K562 (cell line): Measurements from ENCODE around the gene RAD21L1. TPM values are rescaled to one million over a fixed set of nuclear protein-coding genes. Genes with fewer than 3 reads are reported as not detected.

Source experiments
- BRD9 ChIP-seq: fragments of 450-650 bp; IDR thresholded peaks from 2 replicates; pipeline ENCODE4 v1.6.1; 2018; ENCODE audit warnings: low read depth; ENCODE audit not compliant: partially characterized antibody
- CEBPG ChIP-seq, 3 experiments: fragments of 200-800 bp in 1 of 3; sonication (Bioruptor generic) in 1 of 3; sonication (generic) in 1 of 3; formaldehyde crosslinking in 1 of 3; IDR thresholded peaks in 2 of 3; conservative IDR thresholded peaks in 1 of 3; 2 replicates each; pipeline versions ENCODE4 v1.6.1 to v1.8.0; 2016 to 2022; ENCODE audit warnings: missing compliant biosample characterization in 2 of 3, missing genetic modification characterization in 2 of 3, mild to moderate bottlenecking in 1 of 3, missing genetic modification reagents in 1 of 3
- CHD2 ChIP-seq: IDR thresholded peaks from 2 replicates; pipeline ENCODE4 v1.6.1; 2011; ENCODE audit warnings: low read depth, low read length
- CLOCK ChIP-seq: fragments of 250-450 bp; sonication (Bioruptor Pico); IDR thresholded peaks from 2 replicates; pipeline ENCODE4 v1.4.0; 2020; ENCODE audit warnings: mild to moderate bottlenecking, moderate library complexity, borderline replicate concordance
- DDX20 ChIP-seq: fragments of 450-650 bp; IDR thresholded peaks from 2 replicates; pipeline ENCODE4 v1.6.1; 2016; ENCODE audit warnings: missing genetic modification characterization, low read depth, mild to moderate bottlenecking, missing compliant biosample characterization, moderate library complexity
- EZH2 ChIP-seq: IDR thresholded peaks from 2 replicates; pipeline ENCODE4 v1.6.1; 2012; ENCODE audit warnings: low read depth, mild to moderate bottlenecking, inconsistent platforms, low read length, borderline replicate concordance
- HNRNPL ChIP-seq: fragments of 200-400 bp; formaldehyde crosslinking; IDR thresholded peaks from 2 replicates; pipeline ENCODE4 v1.6.1; 2017; ENCODE audit warnings: low read depth, mild to moderate bottlenecking, low read length
- KLF1 ChIP-seq: fragments of 450-650 bp; IDR thresholded peaks from 2 replicates; pipeline ENCODE4 v1.6.1; 2016; ENCODE audit warnings: missing genetic modification characterization, missing compliant biosample characterization
- RBM39 ChIP-seq: fragments of 200-400 bp; formaldehyde crosslinking; optimal IDR thresholded peaks from 2 replicates; pipeline ENCODE3; 2018; ENCODE audit warnings: low read depth, low read length
- SOX6 ChIP-seq: fragments of 450-650 bp; IDR thresholded peaks from 2 replicates; pipeline ENCODE4 v1.6.1; 2014; ENCODE audit warnings: mild to moderate bottlenecking
- SRSF3 ChIP-seq: fragments of 200-400 bp; formaldehyde crosslinking; IDR thresholded peaks from 2 replicates; pipeline ENCODE4 v1.6.1; 2016; ENCODE audit warnings: mild to moderate bottlenecking, low read length, moderate library complexity; ENCODE audit not compliant: insufficient read depth
- SRSF9 ChIP-seq: fragments of 200-400 bp; formaldehyde crosslinking; IDR thresholded peaks from 2 replicates; pipeline ENCODE4 v1.6.1; 2017; ENCODE audit warnings: low read depth, low read length, borderline replicate concordance
- TARDBP ChIP-seq: fragments of 450-650 bp; IDR thresholded peaks from 2 replicates; pipeline ENCODE4 v1.6.1; 2016
- THAP7 ChIP-seq: fragments of 250-450 bp; sonication (Bioruptor Pico); IDR thresholded peaks from 2 replicates; pipeline ENCODE4 v1.5.0; 2021
- ZBTB5 ChIP-seq: fragments of 450-650 bp; IDR thresholded peaks from 2 replicates; pipeline ENCODE4 v1.6.1; 2017; ENCODE audit warnings: antibody characterized with exemption
- ZKSCAN1 ChIP-seq: fragments of 150-350 bp; IDR thresholded peaks from 2 replicates; pipeline ENCODE4 v1.6.1; 2016; ENCODE audit warnings: low read depth, low read length
- polyA plus RNA-seq, 8 experiments: library from polyadenylated mRNA; depleted of rRNA in 4 of 8; stranded (reverse) in 5 of 8; unstranded in 3 of 8; fragments of >200 nt; fragmentation: Nextera tagmentation in 2 of 8; fragmentation: Illumina TruSeq in 1 of 8; extraction: Ambion mirVana in 2 of 8; extraction: Trizol in 1 of 8; gene quantifications; 2 replicates each; pipeline versions ENCODE4 v1.2.1 to v1.2.3, GENCODE V29; 2011 to 2014; ENCODE audit warnings: inconsistent platforms in 1 of 8, missing spikeins in 1 of 8
- total RNA-seq, 7 experiments: library from RNA; depleted of rRNA in 6 of 7; stranded (reverse); fragments of >200 nt in 6 of 7; fragmentation: Illumina TruSeq in 2 of 7; extraction: Trizol in 2 of 7; gene quantifications; 2 replicates each; pipeline versions ENCODE4 v1.2.1 to v1.2.3, GENCODE V29; 2011 to 2021; ENCODE audit warnings: low replicate concordance in 1 of 7
- TF ChIP-seq, protein P1 (sequence below): fragments of 450-650 bp; formaldehyde crosslinking; IDR thresholded peaks from 2 replicates; pipeline ENCODE4 v1.4.0; 2020; ENCODE audit warnings: mild to moderate bottlenecking, moderate library complexity

Gene RAD21L1
- total and polyA plus RNA-seq, 9 of the 15 experiments (the other 6 are each of a cell fraction or from before 2014, with no cell fraction given) = 0.17 to 1.7 (median 0.45) TPM; not detected in 1

- TF ChIP-seq DDX20 (tag) (no peak), RBM39 (no peak), ZBTB5 (no peak), CEBPG (CRISPR knock-in tag; IDR thresholded peaks at IDR 0.05) (peak; percentile 26; the same call in 1 of the 2 replicates), CEBPG (tag; conservative IDR thresholded peaks at IDR 0.05 in 1 of 2, IDR thresholded peaks at IDR 0.05 in 1 of 2) (peak; percentile 26 to 68; a peak in 1 of 4 replicates), EZH2 (no peak), THAP7 (CRISPR knock-in tag) (no peak), HNRNPL (no peak), BRD9 (no peak), TARDBP (no peak), ZKSCAN1 (no peak), SOX6 (peak; percentile 73), SRSF9 (no peak), CLOCK (no peak), KLF1 (no peak), CHD2 (no peak), SRSF3 (no peak)
- TF ChIP-seq, protein P1, sequence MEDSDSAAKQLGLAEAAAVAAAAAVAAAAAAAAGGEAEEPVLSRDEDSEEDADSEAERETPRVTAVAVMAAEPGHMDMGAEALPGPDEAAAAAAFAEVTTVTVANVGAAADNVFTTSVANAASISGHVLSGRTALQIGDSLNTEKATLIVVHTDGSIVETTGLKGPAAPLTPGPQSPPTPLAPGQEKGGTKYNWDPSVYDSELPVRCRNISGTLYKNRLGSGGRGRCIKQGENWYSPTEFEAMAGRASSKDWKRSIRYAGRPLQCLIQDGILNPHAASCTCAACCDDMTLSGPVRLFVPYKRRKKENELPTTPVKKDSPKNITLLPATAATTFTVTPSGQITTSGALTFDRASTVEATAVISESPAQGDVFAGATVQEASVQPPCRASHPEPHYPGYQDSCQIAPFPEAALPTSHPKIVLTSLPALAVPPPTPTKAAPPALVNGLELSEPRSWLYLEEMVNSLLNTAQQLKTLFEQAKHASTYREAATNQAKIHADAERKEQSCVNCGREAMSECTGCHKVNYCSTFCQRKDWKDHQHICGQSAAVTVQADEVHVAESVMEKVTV (CRISPR knock-in tag) = no peak
Measured at GRCh38 chr20:1187605-1188171, 38.2 kb upstream of the RAD21L1 start (continued).
